K562 (cell line): ENCODE measurements around the gene RPUSD1. TPM values are rescaled to one million over a fixed set of nuclear protein-coding genes. Genes with fewer than 3 reads are reported as not detected.

Source experiments
- ETV1 ChIP-seq: fragments of 450-650 bp; conservative IDR thresholded peaks from 2 replicates; pipeline ENCODE4 v1.6.1; 2016; ENCODE audit warnings: missing genetic modification characterization, control low read depth, low read depth, missing compliant biosample characterization
- LARP7 ChIP-seq: fragments of 450-650 bp; IDR thresholded peaks from 2 replicates; pipeline ENCODE4 v1.6.1; 2016
- MEF2D ChIP-seq: conservative IDR thresholded peaks from 2 replicates; pipeline ENCODE4 v1.6.1; 2016; ENCODE audit warnings: low read depth, missing genetic modification characterization, missing compliant biosample characterization
- MGA ChIP-seq: fragments of 450-650 bp; IDR thresholded peaks from 2 replicates; pipeline ENCODE4 v1.6.1; 2016; ENCODE audit warnings: mild to moderate bottlenecking, moderate library complexity
- POLR2G ChIP-seq: fragments of 200-400 bp; formaldehyde crosslinking; IDR thresholded peaks from 2 replicates; pipeline ENCODE4 v1.6.1; 2017; ENCODE audit warnings: low read depth, mild to moderate bottlenecking, antibody characterized with exemption, low read length, moderate library complexity
- SETDB1 ChIP-seq: IDR thresholded peaks from one replicate; pipeline ENCODE4 v1.6.1; 2012; ENCODE audit warnings: low read length, control low read depth, inconsistent platforms
- TCF7L2 ChIP-seq: fragments of 150-350 bp; IDR thresholded peaks from 2 replicates; pipeline ENCODE4 v1.6.1; 2016; ENCODE audit warnings: low read depth, mild to moderate bottlenecking, low read length, moderate library complexity
- ZBTB7A ChIP-seq: IDR thresholded peaks from 2 replicates; pipeline ENCODE4 v1.6.1; 2011; ENCODE audit warnings: low read depth, mild to moderate bottlenecking, low read length, moderate library complexity, borderline replicate concordance; ENCODE audit not compliant: control insufficient read depth
- ZNF239 ChIP-seq: fragments of 250-450 bp; sonication (Bioruptor Pico); IDR thresholded peaks from 2 replicates; pipeline ENCODE4 v1.4.0; 2020; ENCODE audit warnings: mild to moderate bottlenecking
- ZNF253 ChIP-seq: fragments of 250-450 bp; sonication (Bioruptor Pico); conservative IDR thresholded peaks from 2 replicates; pipeline ENCODE4 v1.6.1; 2021; ENCODE audit warnings: mild to moderate bottlenecking
- ZNF282 ChIP-seq: sonication (generic); formaldehyde crosslinking; IDR thresholded peaks from 2 replicates; pipeline ENCODE4 v1.8.1; 2023; ENCODE audit warnings: missing genetic modification reagents
- ZNF592 ChIP-seq: fragments of 450-650 bp; IDR thresholded peaks from 2 replicates; pipeline ENCODE4 v1.6.1; 2017; ENCODE audit warnings: antibody characterized with exemption, mild to moderate bottlenecking
- polyA plus RNA-seq, 8 experiments: library from polyadenylated mRNA; depleted of rRNA in 4 of 8; stranded (reverse) in 5 of 8; unstranded in 3 of 8; fragments of >200 nt; fragmentation: Nextera tagmentation in 2 of 8; fragmentation: Illumina TruSeq in 1 of 8; extraction: Ambion mirVana in 2 of 8; extraction: Trizol in 1 of 8; gene quantifications; 2 replicates each; pipeline versions ENCODE4 v1.2.1 to v1.2.3, GENCODE V29; 2011 to 2014; ENCODE audit warnings: inconsistent platforms in 1 of 8, missing spikeins in 1 of 8
- total RNA-seq, 7 experiments: library from RNA; depleted of rRNA in 6 of 7; stranded (reverse); fragments of >200 nt in 6 of 7; fragmentation: Illumina TruSeq in 2 of 7; extraction: Trizol in 2 of 7; gene quantifications; 2 replicates each; pipeline versions ENCODE4 v1.2.1 to v1.2.3, GENCODE V29; 2011 to 2021; ENCODE audit warnings: low replicate concordance in 1 of 7

RPUSD1 gene
- total and polyA plus RNA-seq, 9 of the 15 experiments (the other 6 are each of a cell fraction or from before 2014, with no cell fraction given): 0.45 to 56.6 (median 12.0) TPM

GRCh38 chr16:788399-789126, 382 bp upstream of the RPUSD1 start, which contains the start of gene CHTF18 (continued):
- TF ChIP-seq ETV1 (tag): no peak
- TF ChIP-seq MEF2D: no peak
- TF ChIP-seq MGA: peak; percentile 48
- TF ChIP-seq ZNF253 (CRISPR knock-in tag): no peak
- peak; percentile 45; the same call in 1 of the 2 replicates for TF ChIP-seq ZBTB7A
- TF ChIP-seq ZNF282 (CRISPR knock-in tag): peak; percentile 99
- TF ChIP-seq POLR2G: peak; percentile 81
- no peak for TF ChIP-seq TCF7L2
- TF ChIP-seq LARP7: no peak
- TF ChIP-seq ZNF239: no peak
- 0 out of 2 replicates have a peak, but pooled peaks have one; percentile 44 for TF ChIP-seq ZNF592
- TF ChIP-seq SETDB1: no peak
